ENCODE data around the gene LPP. TPM values are rescaled to one million over a fixed set of nuclear protein-coding genes. Genes with fewer than 3 reads are reported as not detected.

The LPP gene
- total RNA-seq, 1 experiment from 2014 or later, result 54.0 TPM

DNA sequence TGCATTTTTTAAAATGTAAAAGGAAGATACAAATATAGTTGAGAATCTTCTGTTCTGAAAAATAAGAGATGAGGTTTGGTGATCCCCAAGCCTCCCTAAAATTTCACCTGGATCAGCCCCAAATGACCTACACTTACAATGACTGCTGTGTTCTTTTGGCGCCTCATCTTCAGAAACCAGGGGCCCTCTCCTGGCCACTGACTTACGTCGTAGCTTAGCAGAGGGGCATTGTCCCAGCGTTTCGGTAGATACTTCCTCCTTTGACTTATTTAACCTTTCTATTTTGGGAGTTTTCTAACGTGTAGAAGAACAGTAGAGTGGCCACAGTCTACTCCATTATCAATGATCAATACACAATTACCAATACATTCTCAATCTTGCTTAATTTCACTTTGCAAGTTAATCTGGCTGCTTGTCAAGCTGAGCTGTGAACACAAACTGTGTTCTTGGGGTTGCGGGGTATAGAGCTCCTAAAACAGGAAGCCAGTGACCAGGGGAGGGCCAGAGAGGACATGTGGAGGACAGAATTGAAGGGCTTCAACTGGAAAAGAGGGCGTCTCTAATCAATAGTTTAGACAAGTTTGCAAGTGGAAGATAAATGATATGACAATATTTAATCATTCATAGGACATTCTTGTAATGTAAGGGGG lies 419.5 kb downstream of the LPP start:
- no peaks in the 10 kb centered on the region for H3K79me2 ChIP-seq (ENCODE audit: insufficient read depth, low read length)
- no peaks in the 10 kb centered on the region for H4K20me1 ChIP-seq (ENCODE audit: insufficient read depth)
- H3K27ac ChIP-seq (ENCODE audit: low read depth, low read length), result no peak overlapping the region
- intact Hi-C loops (cut with micrococcal nuclease), result no loop called here
- ChIA-PET RAD21 (ENCODE audit: low non-redundant PET in 1 of 2, low total read pairs in 2 of 2, uncharacterized antibody in 2 of 2, unreplicated experiment in 2 of 2) (interaction anchor here in 1 of 2 experiments (0.5 kb wide), 1 partner anchor 832 kb away, joined by 6 read pairs; no protein-coding TSS in a partner anchor), CTCF (no interaction called here), POLR2A (no interaction called here)
- DNase-seq (ENCODE audit: low read depth, low spot score), result no peak
- no peaks in the 10 kb centered on the region for H3K9me3 ChIP-seq (ENCODE audit: control insufficient read depth in 1 of 2, insufficient read depth in 1 of 2, low read depth in 1 of 2, low read length in 2 of 2)
- no TSS peak for BruUV-seq (replicated peaks)
- ATAC-seq, result no peak
- H3K36me3 ChIP-seq (ENCODE audit: control insufficient read depth in 1 of 2, insufficient read depth in 2 of 2, low read length in 2 of 2), result no peaks in the 10 kb centered on the region
- no peak overlapping the region for H3K4me2 ChIP-seq (ENCODE audit: low read length)
- no peaks in the 10 kb centered on the region for H3K9me2 ChIP-seq (ENCODE audit: insufficient read depth)
- H3K4me3 ChIP-seq (replicated peaks in 1 of 2; ENCODE audit: low read depth in 1 of 2, low read length in 2 of 2), result no peak overlapping the region
- H3K27me3 ChIP-seq (ENCODE audit: insufficient read depth, low read length), result no peaks in the 10 kb centered on the region
- no peaks in the 10 kb centered on the region for H3K4me1 ChIP-seq (ENCODE audit: control insufficient read depth in 1 of 2, insufficient read depth in 2 of 2, low read length in 2 of 2)
- H2AFZ ChIP-seq (ENCODE audit: low read depth, low read length, poor library complexity, severe bottlenecking), result no peak overlapping the region
- H3K9ac ChIP-seq (ENCODE audit: low read length), result no peak overlapping the region
- no peak for TF ChIP-seq EZH2 (IDR thresholded peaks at IDR 0.05)
- TF ChIP-seq EGR1 (IDR thresholded peaks at IDR 0.05; ENCODE audit: low read depth), result no peak
- no peak for TF ChIP-seq EZH2phosphoT487 (IDR thresholded peaks at IDR 0.05; ENCODE audit: borderline replicate concordance)
- no peak for TF ChIP-seq CEBPB (IDR thresholded peaks at IDR 0.05; ENCODE audit: low read depth)
- no peak for TF ChIP-seq YY1 (IDR thresholded peaks at IDR 0.05; ENCODE audit: extremely low read depth, insufficient replicate concordance, low read depth, low read length)
- no peak for TF ChIP-seq ZBTB33 (IDR thresholded peaks at IDR 0.05; ENCODE audit: extremely low read depth, insufficient replicate concordance, low read length)
- no peak for TF ChIP-seq ELF1 (IDR thresholded peaks at IDR 0.05; ENCODE audit: borderline replicate concordance, low read depth)
- TF ChIP-seq SRF (IDR thresholded peaks at IDR 0.05; ENCODE audit: low read depth), result no peak
- no peak for TF ChIP-seq SP1 (IDR thresholded peaks at IDR 0.05; ENCODE audit: low read depth)
- TF ChIP-seq JUND (IDR thresholded peaks at IDR 0.05), result no peak
- TF ChIP-seq POLR2A (IDR thresholded peaks at IDR 0.05; ENCODE audit: borderline replicate concordance, extremely low read depth, insufficient read depth, insufficient read length), result no peak
- no peak for TF ChIP-seq ZNF274 (IDR thresholded peaks at IDR 0.05; ENCODE audit: low read depth, low read length)
- no peak for TF ChIP-seq POLR2AphosphoS5 (IDR thresholded peaks at IDR 0.05; ENCODE audit: low read depth, low read length)
- no peak for TF ChIP-seq RAD21 (IDR thresholded peaks at IDR 0.05; ENCODE audit: low read depth)
- no peak for TF ChIP-seq TCF7L2 (IDR thresholded peaks at IDR 0.05; ENCODE audit: borderline replicate concordance, extremely low read depth, insufficient read depth, insufficient read length)
- no peak for TF ChIP-seq CTCF (IDR thresholded peaks at IDR 0.05 in 2 of 3, conservative IDR thresholded peaks at IDR 0.05 in 1 of 3; ENCODE audit: borderline replicate concordance in 1 of 3, insufficient read depth in 1 of 3, low read depth in 2 of 3, low read length in 2 of 3)
- no peak for TF ChIP-seq ZFX (IDR thresholded peaks at IDR 0.05)
- TF ChIP-seq REST (IDR thresholded peaks at IDR 0.05; ENCODE audit: low read depth), result no peak
